Activated CD4-positive, alpha-beta T cell treated with anti-CD3 and anti-CD28 coated beads, Interleukin-2, amount 50 U/mL, for 24 hours (primary cell): ENCODE data around the gene CD101.

Source experiments
- DNase-seq, 2 donors: peaks; one replicate each; pipeline ENCODE4 v3.0.0-alpha.2; 2020; ENCODE audit warnings: low read depth in 1 of 2, low spot score in 1 of 2

Gene CD101

DNA sequence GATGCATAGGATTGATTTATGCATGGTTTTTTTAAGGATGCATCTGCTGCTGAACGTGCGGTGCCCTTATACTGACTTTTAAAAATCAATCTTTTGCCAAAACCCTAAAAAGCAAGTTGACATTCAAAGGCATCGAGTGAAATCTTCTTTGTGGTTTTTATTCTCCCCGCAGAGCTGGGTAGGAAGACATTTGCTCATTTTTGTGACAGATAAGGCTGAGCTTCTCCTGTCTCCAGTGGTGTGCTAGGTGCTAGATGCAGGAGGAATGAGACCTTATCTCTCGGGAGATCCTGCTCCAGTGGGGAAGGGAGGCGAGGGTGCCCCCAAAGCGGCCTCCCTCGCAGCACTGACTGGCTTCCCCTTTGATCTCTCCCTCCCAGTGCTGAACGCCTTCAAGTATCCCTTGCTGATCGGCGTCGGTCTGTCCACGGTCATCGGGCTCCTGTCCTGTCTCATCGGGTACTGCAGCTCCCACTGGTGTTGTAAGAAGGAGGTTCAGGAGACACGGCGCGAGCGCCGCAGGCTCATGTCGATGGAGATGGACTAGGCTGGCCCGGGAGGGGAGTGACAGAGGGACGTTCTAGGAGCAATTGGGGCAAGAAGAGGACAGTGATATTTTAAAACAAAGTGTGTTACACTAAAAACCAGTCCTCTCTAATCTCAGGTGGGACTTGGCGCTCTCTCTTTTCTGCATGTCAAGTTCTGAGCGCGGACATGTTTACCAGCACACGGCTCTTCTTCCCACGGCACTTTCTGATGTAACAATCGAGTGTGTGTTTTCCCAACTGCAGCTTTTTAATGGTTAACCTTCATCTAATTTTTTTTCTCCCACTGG, 14.9 kb upstream of the CD101 start:
- DNase-seq, result peak; percentile 23 to 33

DNA sequence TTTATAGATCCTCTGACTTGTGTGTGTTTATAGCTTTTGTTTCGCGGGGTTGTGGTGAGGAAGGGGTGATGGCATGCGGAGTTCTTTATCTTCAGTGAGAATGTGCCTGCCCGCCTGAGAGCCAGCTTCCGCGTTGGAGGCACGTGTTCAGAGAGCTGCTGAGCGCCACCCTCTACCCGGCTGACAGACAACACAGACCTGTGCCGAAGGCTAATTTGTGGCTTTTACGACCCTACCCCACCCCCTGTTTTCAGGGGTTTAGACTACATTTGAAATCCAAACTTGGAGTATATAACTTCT, 14.4 kb upstream of the CD101 start:
- peak; percentile 48 to 62 for DNase-seq

DNA sequence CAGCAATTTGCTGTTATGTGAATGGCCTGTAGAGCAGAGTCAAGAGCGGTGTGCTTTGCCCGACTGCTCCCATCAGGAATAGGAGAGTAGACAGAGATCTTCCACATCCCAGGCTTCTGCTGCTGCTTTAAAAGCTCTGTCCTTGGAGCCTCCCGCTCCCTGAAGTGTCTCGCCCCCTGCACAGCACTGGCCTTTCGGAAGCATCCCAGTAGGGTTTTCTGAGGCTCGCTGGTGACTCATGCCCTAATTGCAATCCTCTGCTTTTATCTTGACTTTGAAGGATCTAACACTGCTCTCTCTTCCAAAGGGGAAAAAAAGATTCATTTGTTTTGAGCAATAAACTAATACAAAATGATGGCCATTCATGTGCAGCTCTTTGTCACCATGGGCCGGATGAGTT, 13.3 kb upstream of the CD101 start:
- no peak for DNase-seq

DNA sequence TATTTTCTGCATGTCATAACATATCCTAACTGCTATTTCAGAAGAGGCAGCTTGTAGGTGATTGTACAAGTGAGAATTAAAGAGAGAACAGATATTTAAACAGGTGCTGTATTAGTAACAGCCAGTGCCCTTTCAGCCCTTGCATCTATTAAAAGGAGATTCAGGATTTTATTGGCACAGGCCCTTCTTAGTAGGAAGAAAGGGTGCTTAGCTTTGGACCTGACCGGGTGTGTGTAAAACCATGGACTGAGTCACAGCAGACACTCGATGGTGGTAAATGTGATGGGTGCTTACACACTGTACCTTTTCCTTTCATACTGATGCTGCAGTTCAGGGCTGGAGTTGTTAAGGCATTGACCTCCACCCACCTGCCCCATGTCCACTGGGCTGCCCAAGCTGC, 12.7 kb upstream of the CD101 start:
- no peak for DNase-seq

DNA sequence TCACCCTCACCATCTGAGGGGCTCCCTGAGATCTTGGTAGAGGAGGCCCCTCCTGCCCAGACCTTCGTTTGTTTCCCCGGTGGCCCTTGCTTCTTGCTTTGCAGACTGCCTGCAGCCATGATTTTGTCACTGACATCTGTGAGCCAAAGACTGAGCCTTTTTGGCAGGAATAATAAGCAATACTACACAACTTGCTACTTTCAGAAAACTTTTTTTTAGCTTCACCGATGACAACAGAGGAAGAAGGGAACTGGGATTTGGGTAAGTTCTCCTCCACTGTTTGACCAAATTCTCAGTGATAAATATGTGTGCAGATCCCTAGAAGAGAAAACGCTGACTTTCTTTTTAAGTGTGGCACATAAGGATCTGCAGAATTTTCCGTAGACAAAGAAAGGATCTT, 11.7 kb upstream of the CD101 start:
- no peak for DNase-seq

DNA sequence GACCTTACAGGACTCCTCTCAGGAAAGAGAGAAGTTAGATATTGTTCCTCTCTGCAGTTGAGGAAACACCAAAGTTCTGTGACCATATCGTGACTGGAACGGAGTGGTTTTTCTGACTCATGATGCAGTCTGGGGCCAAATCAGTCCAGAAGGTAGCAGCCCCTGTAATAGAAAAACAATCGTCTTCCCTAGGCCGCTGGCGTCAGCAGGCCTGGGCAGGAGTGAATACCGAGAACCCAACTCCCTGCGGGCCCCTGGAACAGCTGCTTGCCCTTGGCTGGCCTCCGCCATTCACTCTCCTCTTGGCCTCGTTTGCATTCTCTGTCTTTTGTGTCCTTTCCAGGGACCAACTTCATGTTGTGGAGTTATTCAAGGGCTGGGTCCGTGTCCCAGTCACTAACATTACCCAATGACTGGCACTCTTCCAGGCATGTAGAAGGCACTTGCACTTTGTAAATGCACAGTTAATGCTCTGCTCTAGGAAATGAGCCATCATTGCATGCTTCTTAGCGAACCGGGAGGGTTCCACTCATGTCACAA, 10.9 kb upstream of the CD101 start:
- no peak for DNase-seq

DNA sequence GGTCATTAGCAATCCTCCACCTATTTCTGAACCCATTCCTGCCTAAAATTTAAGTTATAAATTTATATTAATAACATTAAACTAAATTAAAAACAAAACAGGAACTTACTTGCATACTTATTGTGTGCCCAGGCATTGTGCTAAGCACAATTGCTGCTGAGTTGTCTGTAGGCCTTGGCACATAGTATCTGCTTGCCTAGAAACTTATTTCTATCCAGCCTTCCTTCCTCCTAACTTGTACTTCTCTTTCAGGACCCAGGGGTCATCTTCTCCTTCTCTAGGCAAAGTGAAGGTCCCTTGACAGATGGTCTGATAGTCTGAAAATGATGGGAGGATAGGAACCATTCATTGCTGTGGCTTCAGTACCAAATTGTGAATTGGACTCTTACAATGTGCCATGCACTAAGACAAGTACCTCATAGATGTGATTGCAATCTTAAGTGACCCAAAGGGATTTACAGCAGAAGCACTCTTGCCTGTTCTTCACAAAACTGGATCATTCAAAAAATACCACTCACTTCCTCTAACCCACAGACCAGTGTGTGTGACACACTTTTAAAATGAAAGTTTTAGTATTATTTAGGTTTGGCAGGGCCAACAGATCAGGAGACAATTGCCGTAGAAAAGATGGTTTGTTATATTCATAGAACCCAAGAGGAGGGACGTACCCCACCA, 10.3 kb upstream of the CD101 start:
- DNase-seq, result no peak

DNA sequence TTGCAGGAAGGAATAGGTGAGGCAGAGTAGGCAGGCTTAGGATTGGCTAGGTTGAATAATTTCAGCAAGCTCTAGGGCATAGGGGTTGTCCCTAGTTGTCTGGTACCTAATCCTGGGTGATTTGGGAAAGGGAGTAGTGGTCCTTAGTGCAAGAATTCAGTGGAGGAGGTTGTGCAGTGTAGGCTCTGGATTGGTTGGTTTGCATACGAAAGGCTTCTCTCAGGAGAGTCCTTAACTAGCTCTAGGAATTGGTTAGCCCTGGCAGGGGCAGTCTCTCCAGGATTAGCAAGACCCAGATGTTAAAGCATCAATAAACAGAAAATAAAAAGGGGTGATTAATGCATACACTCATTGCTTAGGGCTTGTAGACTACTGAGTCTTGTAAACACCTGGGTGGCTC, 9.6 kb upstream of the CD101 start:
- DNase-seq, result no peak

DNA sequence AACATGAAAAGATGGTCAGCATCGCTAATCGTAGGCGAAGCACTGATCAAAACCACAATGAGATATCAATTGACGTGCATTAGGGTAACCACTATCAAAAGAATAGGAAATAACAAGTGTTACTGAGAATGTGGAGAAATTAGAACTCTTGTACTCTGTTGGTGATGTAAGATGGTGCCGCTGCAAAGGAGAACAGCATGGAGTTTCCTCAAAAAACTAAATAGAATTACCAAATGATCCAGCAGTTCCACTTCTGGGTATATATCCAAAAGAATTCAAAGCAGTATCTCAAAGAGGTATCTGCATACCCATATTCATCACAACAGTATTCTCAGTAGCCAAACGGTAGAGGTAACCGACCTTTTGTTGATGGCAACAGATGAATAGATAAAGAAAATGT, 8.3 kb upstream of the CD101 start:
- no peak for DNase-seq

DNA sequence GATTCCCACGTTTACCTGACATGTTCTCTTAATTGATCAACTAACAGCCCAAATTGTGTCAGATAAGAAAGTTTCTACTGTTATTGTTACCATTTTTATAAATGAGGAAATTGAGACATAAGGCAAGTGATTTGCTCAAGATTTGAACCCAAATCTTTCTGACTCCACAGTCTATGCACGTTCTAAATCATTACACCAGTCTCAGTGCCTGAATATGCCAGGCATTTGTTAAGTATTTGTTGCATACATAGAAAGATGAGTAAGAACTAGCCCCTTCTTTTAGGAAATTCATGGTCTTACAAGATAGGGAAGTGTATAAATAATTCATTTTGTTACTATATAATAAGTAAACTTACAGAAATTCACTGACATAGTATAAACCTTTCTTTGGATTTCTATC, 7.1 kb upstream of the CD101 start:
- no peak for DNase-seq

DNA sequence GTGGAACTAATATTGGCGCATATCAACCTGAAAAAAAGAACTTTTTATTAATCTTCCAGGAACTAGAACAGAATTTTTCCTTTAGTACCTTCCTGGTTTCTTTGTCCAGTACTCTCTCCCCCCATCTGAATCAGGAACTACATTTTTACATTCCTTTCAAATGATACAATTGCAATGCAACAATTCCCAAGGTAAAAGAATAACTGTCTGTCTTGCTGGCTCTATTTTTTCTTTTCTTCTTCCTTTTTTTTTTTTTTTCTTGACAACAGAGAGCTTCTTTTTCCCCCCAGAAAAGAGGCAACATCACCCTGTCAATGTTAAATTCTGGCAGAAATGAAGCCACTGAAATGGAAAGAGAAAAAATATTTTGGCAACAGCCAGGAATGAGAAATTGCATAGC, 4.5 kb upstream of the CD101 start:
- no peak for DNase-seq

DNA sequence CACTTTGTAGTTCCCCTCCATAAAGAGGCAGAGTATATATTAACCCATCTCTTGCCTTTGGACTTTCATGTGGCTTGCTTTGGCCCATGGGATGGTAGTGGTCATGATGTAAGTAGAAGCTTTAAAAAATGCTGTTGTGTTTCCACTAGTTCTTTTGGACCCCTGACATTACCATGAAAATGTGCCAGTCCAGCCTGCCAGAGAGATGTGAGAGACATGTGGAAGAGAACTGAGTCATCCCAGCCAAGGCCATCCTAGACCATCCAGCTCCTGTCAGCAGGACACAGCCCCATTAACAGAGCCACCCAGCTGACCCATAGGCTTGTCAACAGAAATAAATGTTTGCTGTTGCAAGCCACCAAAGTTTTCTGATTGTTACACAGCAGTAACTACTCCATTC, 3.9 kb upstream of the CD101 start:
- no peak for DNase-seq

DNA sequence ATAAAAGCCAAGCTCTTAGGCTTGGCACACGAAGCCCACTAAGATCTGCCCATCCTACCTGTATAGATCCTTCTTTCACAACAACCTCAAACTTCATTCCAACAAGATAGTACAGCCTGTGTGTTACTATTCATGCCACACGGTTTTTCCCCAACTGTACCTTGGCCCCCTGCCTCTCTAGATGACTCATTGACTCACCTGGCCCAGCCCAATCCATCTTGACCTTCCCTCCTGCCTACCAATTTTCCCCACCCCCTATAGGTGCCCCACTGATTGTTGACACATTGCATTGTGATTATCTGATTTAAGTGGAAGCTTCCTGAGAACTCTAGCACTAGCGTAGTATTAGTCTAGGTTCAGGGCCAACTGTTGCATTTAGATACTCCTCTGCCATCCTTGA, 2.0 kb upstream of the CD101 start:
- DNase-seq, result no peak

DNA sequence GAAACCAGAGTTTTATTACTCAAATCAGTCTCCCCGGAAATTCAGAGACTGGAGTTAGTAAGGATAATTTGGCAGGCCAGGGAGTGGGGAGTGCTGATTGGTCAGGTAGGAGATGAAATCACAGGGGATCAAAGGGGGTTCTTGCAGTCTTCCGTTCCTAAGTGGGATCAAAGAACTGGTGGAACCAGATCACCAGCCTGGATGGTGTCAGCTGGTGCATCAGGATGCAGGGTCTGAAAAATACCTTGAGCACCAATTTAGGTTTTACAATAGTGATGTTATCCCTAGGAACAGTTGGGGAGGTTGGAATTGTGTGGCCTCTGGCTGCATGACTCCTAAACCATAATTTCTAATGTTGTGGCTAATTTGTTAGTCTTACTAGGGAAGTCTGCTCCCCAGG, 1.4 kb upstream of the CD101 start:
- no peak for DNase-seq

DNA sequence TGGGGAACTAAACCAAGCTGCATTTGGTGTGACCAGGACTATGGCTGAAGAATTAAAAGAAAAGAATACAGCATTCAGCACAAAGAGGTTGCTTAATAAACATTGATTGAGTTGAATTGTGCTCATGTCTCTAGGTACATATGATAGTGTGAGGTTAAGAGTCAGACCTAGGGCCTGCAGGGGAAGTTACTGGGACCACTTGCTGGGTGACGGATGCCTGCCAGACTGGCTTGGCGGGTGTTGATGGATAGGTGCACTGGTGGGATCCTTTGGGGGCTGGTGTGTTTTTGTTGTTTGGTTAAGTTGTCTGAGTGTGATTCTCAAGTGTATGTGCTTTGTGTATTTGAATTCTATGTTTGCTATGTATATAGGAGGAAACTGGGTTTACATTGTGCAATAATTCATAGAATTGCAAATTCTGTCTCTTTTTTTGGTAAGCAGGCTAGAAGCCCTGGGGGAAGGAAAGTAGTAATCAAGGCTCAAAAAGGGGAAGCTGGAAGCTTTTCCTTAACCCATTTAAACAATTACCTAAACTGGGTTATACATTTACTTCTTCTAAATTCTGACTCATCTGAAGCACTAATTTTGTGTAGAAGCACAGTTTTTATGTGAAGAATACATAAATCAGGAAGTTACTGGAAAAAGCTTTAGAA, 1.8 kb downstream of the CD101 start:
- no peak for DNase-seq

DNA sequence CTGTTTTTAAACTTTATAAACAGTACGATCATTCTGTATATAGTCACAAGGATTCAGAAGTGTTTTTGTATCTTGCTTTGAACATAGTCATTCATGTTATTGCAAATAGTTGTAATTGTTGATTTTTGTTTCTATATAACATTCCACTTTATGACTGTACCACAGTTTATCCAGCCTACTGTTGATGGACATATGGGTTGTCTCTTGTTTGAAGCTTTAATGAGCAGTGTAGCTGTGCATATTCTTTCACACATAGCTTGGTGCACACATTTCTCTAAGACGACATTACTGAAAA, 6.1 kb downstream of the CD101 start:
- DNase-seq, result no peak

DNA sequence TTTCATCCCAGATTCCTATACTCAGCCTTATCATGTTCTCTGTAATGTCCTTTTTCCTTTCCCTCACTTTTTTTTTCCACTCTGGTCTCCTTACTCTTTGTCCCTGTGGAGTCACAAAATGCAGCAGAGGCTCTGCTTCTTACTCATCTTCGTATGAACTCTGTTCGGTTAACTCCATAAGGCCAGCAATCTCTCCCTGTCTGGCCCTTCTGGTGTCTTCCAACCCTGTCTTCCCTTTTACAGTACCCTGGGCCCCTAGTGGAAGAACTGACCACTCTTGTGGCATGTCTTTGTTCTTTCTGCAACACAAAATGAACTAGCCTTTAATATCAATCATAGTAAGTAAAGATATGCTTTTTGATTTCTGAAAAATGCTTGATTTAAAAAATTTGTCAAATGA, 7.1 kb downstream of the CD101 start:
- no peak for DNase-seq

DNA sequence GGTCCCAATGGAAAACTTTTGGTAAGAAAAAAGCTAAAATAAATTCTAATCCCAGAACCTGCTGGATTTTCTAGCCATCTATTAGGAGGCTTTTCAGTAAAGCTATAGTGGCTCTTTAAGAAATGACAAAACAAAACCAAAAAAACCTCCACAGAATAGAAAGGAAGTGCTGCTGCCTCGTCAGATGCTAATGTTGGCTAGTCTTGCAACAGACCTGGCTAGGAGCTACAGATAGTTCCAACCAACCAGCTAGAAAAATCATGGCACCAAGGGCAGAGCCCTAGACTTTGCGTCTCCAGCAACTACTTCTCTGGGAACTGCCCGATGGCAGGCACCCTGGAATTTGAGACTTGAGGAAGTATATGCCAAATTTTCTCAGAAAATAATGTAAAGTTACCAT, 7.6 kb downstream of the CD101 start:
- DNase-seq, result no peak

DNA sequence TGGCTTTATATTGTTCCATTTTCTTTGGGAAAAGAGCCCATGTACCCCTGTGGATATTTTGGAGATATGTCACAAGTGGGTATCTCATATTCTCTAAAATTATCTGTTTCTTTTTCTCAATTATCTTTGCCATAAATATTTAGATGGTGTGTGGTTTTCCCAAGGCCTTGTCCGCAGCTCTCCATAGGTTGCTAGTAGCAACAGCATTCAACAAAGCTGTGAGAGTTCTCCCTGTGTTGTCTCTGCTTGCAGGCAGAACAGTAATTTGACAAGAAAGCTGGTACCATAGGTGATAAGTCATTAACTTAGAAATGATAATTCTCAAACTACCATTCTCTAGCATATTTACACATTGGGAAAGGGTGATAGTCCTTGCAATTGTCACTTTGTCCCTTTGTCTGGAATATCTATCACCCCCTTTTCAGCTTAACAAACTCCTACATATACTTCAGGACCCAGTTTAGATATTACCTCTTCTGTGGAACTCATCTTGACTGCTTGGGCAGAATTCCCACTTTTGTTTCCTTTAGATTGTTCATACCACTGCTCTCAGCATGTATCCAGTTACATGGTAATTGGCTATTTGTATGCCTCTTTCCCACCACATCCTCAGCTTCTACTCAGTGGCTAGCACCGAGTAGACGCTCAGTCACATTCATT, 8.9 kb downstream of the CD101 start:
- DNase-seq, result no peak

DNA sequence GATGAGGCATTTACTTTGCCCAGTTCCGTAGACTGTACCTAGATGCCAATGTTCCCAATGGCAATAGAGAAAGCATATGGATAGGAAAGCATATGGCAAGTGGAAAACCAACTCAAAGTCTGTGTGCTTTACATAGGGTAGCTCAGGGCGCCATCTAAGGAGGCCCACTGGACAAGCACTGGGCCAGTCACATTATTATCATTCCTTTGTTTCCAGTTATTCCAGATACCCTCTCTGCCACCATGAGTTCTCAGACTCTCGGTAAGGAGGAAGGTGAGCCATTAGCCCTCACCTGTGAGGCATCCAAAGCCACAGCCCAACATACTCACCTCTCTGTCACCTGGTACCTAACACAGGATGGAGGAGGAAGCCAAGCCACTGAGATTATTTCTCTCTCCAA, 9.8 kb downstream of the CD101 start:
- DNase-seq, result no peak

DNA sequence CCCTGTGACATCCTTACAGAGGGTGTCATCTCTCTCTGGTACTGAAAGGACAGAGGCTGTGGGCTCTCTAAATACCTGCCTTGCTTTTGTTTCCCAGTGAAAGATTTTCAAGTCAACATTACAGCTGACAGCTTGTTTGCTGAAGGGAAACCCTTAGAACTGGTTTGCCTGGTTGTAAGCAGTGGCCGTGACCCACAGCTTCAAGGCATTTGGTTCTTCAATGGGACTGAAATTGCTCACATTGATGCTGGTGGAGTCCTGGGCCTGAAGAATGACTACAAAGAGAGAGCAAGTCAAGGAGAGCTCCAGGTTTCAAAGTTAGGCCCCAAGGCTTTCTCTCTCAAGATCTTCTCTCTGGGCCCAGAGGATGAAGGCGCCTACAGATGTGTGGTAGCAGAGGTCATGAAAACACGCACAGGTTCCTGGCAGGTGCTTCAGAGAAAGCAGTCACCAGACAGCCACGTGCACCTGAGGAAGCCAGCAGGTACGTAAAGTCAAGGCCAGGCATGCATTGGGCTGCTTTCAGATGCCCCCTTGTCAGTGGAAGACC, 11.8 kb downstream of the CD101 start:
- no peak for DNase-seq

DNA sequence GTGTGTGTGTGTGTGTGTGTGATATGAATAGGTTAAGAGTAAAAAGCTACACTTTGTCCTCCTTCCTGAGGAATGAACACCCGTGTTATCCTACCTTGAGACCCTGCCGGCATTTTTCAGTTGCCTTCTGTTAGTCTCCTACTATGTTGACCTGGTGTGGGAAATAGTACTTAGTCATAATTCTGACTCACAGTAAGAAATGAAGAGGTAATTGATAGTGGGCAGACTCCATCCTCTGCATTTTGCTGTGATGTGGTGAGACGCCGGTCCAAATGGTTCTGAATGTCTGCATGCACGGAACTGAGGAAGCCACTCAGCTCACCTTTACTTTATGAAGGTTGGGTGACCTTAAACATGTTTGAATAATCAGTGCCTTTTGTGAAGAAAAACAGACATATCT, 12.6 kb downstream of the CD101 start:
- peak in 1 of 2 donors; percentile 17 for DNase-seq
